LoVo (cell line): ENCODE data around the gene CCDC74B.
"Not testable (repeated sequence)": the region's sequence is repeated elsewhere in the genome, so short reads cannot be mapped to it uniquely, and the experiment has no call there.

ENCODE experiments used
- DNase-seq: peaks from one replicate; pipeline ENCODE4 v3.0.0-alpha.2; 2016; ENCODE audit warnings: low spot score

Gene CCDC74B

GRCh38 chr2:130102597-130103363 is 42.1 kb downstream of the CCDC74B start:
- DNase-seq, result not testable (repeated sequence)
